Measurements from ENCODE around the gene SERHL2. TPM values are rescaled to one million over a fixed set of nuclear protein-coding genes. Genes with fewer than 3 reads are reported as not detected.

Gene SERHL2
- total RNA-seq, 1 experiment from 2014 or later: 1.0 TPM

DNA sequence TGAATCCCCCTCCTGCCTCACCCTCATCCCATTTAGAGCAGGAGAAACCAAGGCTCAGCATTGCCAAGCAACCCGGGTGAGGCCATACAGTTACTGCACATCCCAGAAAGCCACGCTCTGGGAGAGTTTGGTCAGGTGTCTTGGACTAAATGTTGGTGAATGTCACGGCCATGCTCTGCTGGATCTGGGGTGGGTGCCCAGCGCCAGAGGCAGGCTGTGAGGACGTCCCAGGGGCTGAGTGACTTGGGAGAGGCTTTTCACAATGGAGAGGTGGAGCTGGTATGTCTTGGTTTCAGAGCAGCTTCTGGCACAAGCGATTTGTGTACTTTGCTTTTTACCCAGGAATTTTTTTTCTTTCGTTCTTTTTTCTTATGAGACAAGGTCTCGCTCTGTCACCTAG, 6.6 kb downstream of the SERHL2 start:
- H3K9me3 ChIP-seq (ENCODE audit: control insufficient read depth, low read depth, low read length): no peaks in the 10 kb centered on the region
- H3K79me2 ChIP-seq (ENCODE audit: insufficient read depth, low read length): no peaks in the 10 kb centered on the region
- no CpG with 5 or more reads among the region's 8 CpGs for WGBS (ENCODE audit: extremely low coverage, insufficient read length, low lambda C conversion rate)
- no peak overlapping the region for H3K4me2 ChIP-seq (ENCODE audit: insufficient read depth, insufficient read length, low read length)
- no peak overlapping the region for H3K56ac ChIP-seq (ENCODE audit: insufficient read length, low read depth, low read length)
- Mint-ChIP-seq H3K9me3 (peaks cover 0 to 3% of the 10 kb centered on the region in 2 experiments; a peak in 1 of 5 replicates), H3K27me3 (ENCODE audit: low read depth) (peaks cover 30% of the 10 kb centered on the region), H3K4me1 (peaks cover 9 to 21% of the 10 kb centered on the region in 2 experiments), H3K36me3 (ENCODE audit: insufficient read depth in 1 of 3, low read depth in 3 of 3) (peaks cover 0 to 9% (median 3%) of the 10 kb centered on the region in 3 experiments; a peak in 5 of 7 replicates), H3K27ac (no peak overlapping the region), H3K4me3 (no peak overlapping the region)
- H4K8ac ChIP-seq (replicated peaks; ENCODE audit: insufficient read length, low read depth, low read length): no peak overlapping the region
- H3K23ac ChIP-seq (ENCODE audit: insufficient read length, low read depth, low read length): no peak overlapping the region
- no peak overlapping the region for H2AFZ ChIP-seq (ENCODE audit: low read length)
- no peak overlapping the region for H3K18ac ChIP-seq (ENCODE audit: insufficient read length, low read depth, low read length)
- no peak overlapping the region for H3K9ac ChIP-seq (ENCODE audit: extremely low read depth, insufficient read length, low read length)
- H2BK15ac ChIP-seq (ENCODE audit: low read depth, low read length): no peak overlapping the region
- H3K14ac ChIP-seq (ENCODE audit: insufficient read depth, low read length): no peak overlapping the region
- H2BK12ac ChIP-seq (ENCODE audit: insufficient read length, low read depth, low read length): no peak overlapping the region
- H2AK5ac ChIP-seq (ENCODE audit: insufficient read length, low read length): no peak overlapping the region
- TF ChIP-seq CTCF (conservative IDR thresholded peaks at IDR 0.05): no peak
- DNase-seq: no peak
- H2BK120ac ChIP-seq (ENCODE audit: low read depth, low read length, poor library complexity, severe bottlenecking): no peak overlapping the region
- no peak overlapping the region for H2BK20ac ChIP-seq (ENCODE audit: low read depth, low read length, poor library complexity, severe bottlenecking)
- H2BK5ac ChIP-seq (ENCODE audit: insufficient read length, low read length): no peak overlapping the region
- no peak overlapping the region for H4K91ac ChIP-seq (ENCODE audit: insufficient read length, low read depth, low read length)
- no peaks in the 10 kb centered on the region for H3K23me2 ChIP-seq (ENCODE audit: insufficient read length, low read depth, low read length, poor library complexity, severe bottlenecking)
- no peaks in the 10 kb centered on the region for H4K20me1 ChIP-seq (ENCODE audit: control insufficient read depth, insufficient read depth, insufficient read length)
- H3T11ph ChIP-seq (ENCODE audit: low read length): no peak overlapping the region
- H4K5ac ChIP-seq (ENCODE audit: insufficient read length, low read depth, low read length): no peak overlapping the region
- no peak overlapping the region for H3K4ac ChIP-seq (ENCODE audit: low read depth, low read length)
- H3K27ac ChIP-seq (ENCODE audit: insufficient read length, low read depth, low read length): no peak overlapping the region
- peaks cover 4% of the 10 kb centered on the region; the same call in 1 of the 2 replicates for H3K4me1 ChIP-seq (ENCODE audit: insufficient read depth, low read length)
- no peaks in the 10 kb centered on the region for H3K79me1 ChIP-seq (ENCODE audit: insufficient read depth, low read depth, low read length, poor library complexity, severe bottlenecking)
- no peaks in the 10 kb centered on the region for H3K27me3 ChIP-seq (ENCODE audit: insufficient read depth, low read length)
